Ishikawa (cell line): ENCODE data around the gene NPAS2.

Source experiments
- CEBPB ChIP-seq: IDR thresholded peaks from 2 replicates; pipeline ENCODE4 v1.6.1; 2012
- CREB1 ChIP-seq: IDR thresholded peaks from 2 replicates; pipeline ENCODE4 v1.6.1; 2012; ENCODE audit warnings: low read depth
- EGR1 ChIP-seq: IDR thresholded peaks from 2 replicates; pipeline ENCODE4 v1.6.1; 2012
- EP300 ChIP-seq: IDR thresholded peaks from 2 replicates; pipeline ENCODE4 v1.6.1; 2012; ENCODE audit warnings: borderline replicate concordance
- FOXM1 ChIP-seq: IDR thresholded peaks from 2 replicates; pipeline ENCODE4 v1.6.1; 2012; ENCODE audit warnings: low read depth, borderline replicate concordance
- MAX ChIP-seq: IDR thresholded peaks from 2 replicates; pipeline ENCODE4 v1.6.1; 2012
- NFIC ChIP-seq: IDR thresholded peaks from 2 replicates; pipeline ENCODE4 v1.6.1; 2012
- RAD21 ChIP-seq: IDR thresholded peaks from 2 replicates; pipeline ENCODE4 v1.6.1; 2012; ENCODE audit warnings: low read depth
- TAF1 ChIP-seq: IDR thresholded peaks from 2 replicates; pipeline ENCODE4 v1.6.1; 2012; ENCODE audit warnings: low read depth, mild to moderate bottlenecking
- TCF12 ChIP-seq: IDR thresholded peaks from 2 replicates; pipeline ENCODE4 v1.6.1; 2012; ENCODE audit warnings: low read depth
- TEAD4 ChIP-seq: IDR thresholded peaks from 2 replicates; pipeline ENCODE4 v1.6.1; 2012
- USF1 ChIP-seq: IDR thresholded peaks from 2 replicates; pipeline ENCODE4 v1.6.1; 2012
- YY1 ChIP-seq: IDR thresholded peaks from 2 replicates; pipeline ENCODE4 v1.6.1; 2012; ENCODE audit warnings: low read depth
- ZBTB7A ChIP-seq: IDR thresholded peaks from 2 replicates; pipeline ENCODE4 v1.6.1; 2012; ENCODE audit warnings: low read depth
- TF ChIP-seq, protein P1 (sequence below): IDR thresholded peaks from 2 replicates; pipeline ENCODE4 v1.6.1; 2012; ENCODE audit warnings: low read depth, mild to moderate bottlenecking

The NPAS2 gene

DNA sequence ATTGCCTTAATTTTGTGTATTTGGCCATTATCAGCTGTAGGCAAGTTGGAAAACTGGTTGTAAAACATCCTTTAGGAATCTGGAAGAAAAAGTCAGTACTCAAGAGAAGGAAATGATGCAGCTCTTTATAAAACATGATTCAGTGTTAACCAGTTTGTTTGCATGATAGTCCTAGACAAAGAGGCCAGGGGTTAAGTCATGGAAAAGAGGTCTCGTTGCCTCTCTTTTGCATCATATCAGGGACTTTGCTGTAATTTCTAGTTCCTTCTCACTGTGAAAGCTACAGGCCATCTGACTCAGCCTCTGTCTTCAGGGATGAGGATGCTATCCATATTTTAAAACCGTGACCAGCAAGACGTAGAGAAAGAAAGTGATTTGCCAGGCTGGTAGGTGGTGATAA, 38.0 kb downstream of the NPAS2 start:
- TF ChIP-seq RAD21 (no peak), TAF1 (no peak)

GRCh38 chr2:100859902-100860301, 40.0 kb downstream of the NPAS2 start:
- no peak for TF ChIP-seq FOXM1
- TF ChIP-seq, protein P1, sequence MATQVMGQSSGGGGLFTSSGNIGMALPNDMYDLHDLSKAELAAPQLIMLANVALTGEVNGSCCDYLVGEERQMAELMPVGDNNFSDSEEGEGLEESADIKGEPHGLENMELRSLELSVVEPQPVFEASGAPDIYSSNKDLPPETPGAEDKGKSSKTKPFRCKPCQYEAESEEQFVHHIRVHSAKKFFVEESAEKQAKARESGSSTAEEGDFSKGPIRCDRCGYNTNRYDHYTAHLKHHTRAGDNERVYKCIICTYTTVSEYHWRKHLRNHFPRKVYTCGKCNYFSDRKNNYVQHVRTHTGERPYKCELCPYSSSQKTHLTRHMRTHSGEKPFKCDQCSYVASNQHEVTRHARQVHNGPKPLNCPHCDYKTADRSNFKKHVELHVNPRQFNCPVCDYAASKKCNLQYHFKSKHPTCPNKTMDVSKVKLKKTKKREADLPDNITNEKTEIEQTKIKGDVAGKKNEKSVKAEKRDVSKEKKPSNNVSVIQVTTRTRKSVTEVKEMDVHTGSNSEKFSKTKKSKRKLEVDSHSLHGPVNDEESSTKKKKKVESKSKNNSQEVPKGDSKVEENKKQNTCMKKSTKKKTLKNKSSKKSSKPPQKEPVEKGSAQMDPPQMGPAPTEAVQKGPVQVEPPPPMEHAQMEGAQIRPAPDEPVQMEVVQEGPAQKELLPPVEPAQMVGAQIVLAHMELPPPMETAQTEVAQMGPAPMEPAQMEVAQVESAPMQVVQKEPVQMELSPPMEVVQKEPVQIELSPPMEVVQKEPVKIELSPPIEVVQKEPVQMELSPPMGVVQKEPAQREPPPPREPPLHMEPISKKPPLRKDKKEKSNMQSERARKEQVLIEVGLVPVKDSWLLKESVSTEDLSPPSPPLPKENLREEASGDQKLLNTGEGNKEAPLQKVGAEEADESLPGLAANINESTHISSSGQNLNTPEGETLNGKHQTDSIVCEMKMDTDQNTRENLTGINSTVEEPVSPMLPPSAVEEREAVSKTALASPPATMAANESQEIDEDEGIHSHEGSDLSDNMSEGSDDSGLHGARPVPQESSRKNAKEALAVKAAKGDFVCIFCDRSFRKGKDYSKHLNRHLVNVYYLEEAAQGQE = no peak
- TF ChIP-seq RAD21 = no peak
- no peak for TF ChIP-seq YY1
- no peak for TF ChIP-seq MAX
- TF ChIP-seq NFIC = no peak
- no peak for TF ChIP-seq TAF1
- TF ChIP-seq EP300 = no peak

DNA sequence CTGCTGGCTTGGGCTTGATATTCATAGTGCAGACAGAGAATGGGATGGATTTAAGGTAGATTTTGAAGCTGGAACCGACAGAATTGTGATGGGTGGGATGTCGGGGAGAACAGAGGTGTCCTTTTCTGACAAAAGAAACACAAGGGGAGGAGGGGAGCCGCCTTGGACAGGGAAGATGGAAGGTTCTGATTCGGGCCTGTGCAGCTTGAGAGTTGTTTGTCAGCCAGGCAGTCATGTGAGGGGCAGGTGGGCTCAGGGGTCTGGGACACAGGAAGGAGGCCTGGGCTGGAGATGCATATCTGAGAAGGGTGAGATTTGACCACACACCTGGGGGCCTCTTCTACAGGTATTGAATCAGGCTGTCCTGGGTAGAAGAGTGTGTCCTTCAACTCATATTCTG, 41.4 kb downstream of the NPAS2 start:
- TF ChIP-seq NFIC (no peak), EP300 (no peak), TCF12 (no peak), TAF1 (no peak), TEAD4 (no peak), MAX (no peak), CEBPB (no peak), FOXM1 (no peak), USF1 (no peak), RAD21 (no peak), CREB1 (no peak), ZBTB7A (no peak), YY1 (no peak)

DNA sequence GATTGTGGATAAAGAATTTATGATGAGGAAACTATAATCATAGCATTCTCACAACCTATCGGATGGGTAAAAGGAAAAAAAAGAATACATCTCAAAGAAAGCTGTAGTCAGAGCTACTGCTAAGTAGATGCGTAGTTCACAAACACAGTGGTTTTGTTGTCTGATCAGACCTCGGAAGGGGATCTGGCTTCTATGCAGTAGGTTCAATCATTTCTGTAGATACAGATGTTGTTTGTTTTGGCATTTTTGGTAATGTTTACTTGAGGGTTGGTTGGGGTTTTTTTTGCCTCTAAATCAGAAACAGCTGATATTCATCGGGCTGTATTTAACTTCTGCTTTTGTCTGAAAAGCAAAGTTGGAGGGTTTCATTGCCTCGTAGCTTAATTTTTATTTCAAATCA, 42.1 kb downstream of the NPAS2 start:
- TF ChIP-seq YY1 = no peak

DNA sequence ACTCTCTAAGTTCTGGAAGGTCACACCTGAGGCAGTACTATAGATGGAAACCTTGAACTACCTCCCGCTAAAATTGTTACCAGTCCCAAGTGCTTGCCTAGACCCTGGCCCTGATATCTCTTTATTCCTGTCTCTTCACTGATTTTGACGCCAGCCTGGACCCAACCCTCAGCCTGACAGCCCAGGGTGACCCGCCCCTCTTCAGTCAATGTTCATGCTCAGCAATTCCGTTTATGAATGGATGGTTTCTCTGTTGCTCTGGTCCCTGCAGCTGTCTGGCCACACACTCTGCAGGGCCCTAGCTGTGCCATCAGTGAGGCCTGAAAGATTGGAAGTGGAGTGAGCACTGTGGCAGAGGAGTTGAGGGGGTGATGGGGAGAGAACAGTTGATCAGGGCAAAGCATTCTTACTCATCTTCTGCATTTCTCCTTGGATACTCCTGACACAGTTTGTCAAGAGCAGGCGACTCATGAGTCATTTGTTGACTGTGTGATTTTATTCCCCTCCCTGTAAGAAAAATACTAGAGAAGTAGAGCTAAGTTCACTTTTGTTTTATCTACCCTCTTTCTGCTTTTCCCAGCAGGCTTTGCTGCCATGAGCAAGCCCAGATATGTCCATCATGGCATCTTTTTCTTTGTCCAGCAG, 46.0 kb downstream of the NPAS2 start:
- TF ChIP-seq CREB1 = no peak
- no peak for TF ChIP-seq EP300
- TF ChIP-seq TCF12 = no peak
- no peak for TF ChIP-seq YY1
- no peak for TF ChIP-seq FOXM1
- TF ChIP-seq, protein P1 = no peak
- no peak for TF ChIP-seq EGR1
- TF ChIP-seq USF1 = no peak
- no peak for TF ChIP-seq ZBTB7A
- TF ChIP-seq CEBPB = no peak
- no peak for TF ChIP-seq NFIC
- TF ChIP-seq RAD21 = no peak
- no peak for TF ChIP-seq MAX

- TF ChIP-seq FOXM1 = no peak
- TF ChIP-seq CREB1 = no peak
- no peak for TF ChIP-seq EGR1
- TF ChIP-seq ZBTB7A = no peak
- no peak for TF ChIP-seq TCF12
- TF ChIP-seq TEAD4 = no peak
- TF ChIP-seq TAF1 = no peak
- no peak for TF ChIP-seq USF1
These were observed 48.1 kb downstream of the NPAS2 start for GRCh38 chr2:100868083-100868482.
